Neural cell (in vitro differentiated cells): Measurements from ENCODE around the gene COLQ. TPM values are rescaled to one million over a fixed set of nuclear protein-coding genes. Genes with fewer than 3 reads are reported as not detected.

Source experiments
- H2AFZ ChIP-seq: fragments of 200-600, 300-800 bp; sonication (generic), shearing (Covaris generic); 2 replicates; pipeline ENCODE4 v1.6.0; 2014; ENCODE audit warnings: low read depth, mild to moderate bottlenecking, antibody characterized with exemption, low read length, moderate library complexity
- H3F3A ChIP-seq: fragments of 200-600 bp; shearing (Covaris generic); 2 replicates; pipeline ENCODE4 v1.6.1; 2016; ENCODE audit warnings: mild to moderate bottlenecking, moderate library complexity, mixed read lengths, antibody characterized with exemption, low read length; ENCODE audit not compliant: insufficient read depth, poor library complexity, severe bottlenecking
- H3K27ac ChIP-seq: fragments of 200-600, 300-800 bp; sonication (generic), shearing (Covaris generic); 2 replicates; pipeline ENCODE4 v1.5.1; 2014; ENCODE audit warnings: mild to moderate bottlenecking, low read length, moderate library complexity
- H3K27me3 ChIP-seq: fragments of 300-800, 200-600 bp; sonication (generic), shearing (Covaris generic); 2 replicates; pipeline ENCODE4 v1.6.0; 2014; ENCODE audit warnings: mild to moderate bottlenecking, low read depth, low read length, moderate library complexity; ENCODE audit not compliant: insufficient read depth
- H3K36me3 ChIP-seq: fragments of 300-800, 200-600 bp; sonication (generic), shearing (Covaris generic); 2 replicates; pipeline ENCODE4 v1.5.1; 2014; ENCODE audit warnings: mild to moderate bottlenecking, antibody characterized with exemption, low read length, moderate library complexity; ENCODE audit not compliant: insufficient read depth
- H3K4me2 ChIP-seq: fragments of 300-800, 200-600 bp; sonication (generic), shearing (Covaris generic); 2 replicates; pipeline ENCODE4 v1.6.0; 2014; ENCODE audit warnings: mild to moderate bottlenecking, low read length
- H3K4me3 ChIP-seq: fragments of 300-800, 200-600 bp; sonication (generic), shearing (Covaris generic); 2 replicates; pipeline ENCODE4 v1.5.1; 2014; ENCODE audit warnings: mild to moderate bottlenecking, low read length, moderate library complexity
- H3K79me2 ChIP-seq: fragments of 200-600 bp; shearing (Covaris generic); replicated peaks from 2 replicates; pipeline ENCODE4 v1.6.0; 2014; ENCODE audit warnings: mild to moderate bottlenecking, low read length, moderate library complexity; ENCODE audit not compliant: insufficient read depth
- H3K9ac ChIP-seq: fragments of 300-800, 200-600 bp; sonication (generic), shearing (Covaris generic); 2 replicates; pipeline ENCODE4 v1.6.1; 2016; ENCODE audit warnings: mild to moderate bottlenecking, low read length, mixed read lengths
- H3K9me2 ChIP-seq: fragments of 200-600 bp; shearing (Covaris generic); 2 replicates; pipeline ENCODE4 v1.6.1; 2016; ENCODE audit warnings: mild to moderate bottlenecking, low read length, mixed read lengths; ENCODE audit not compliant: insufficient read depth
- H3K9me3 ChIP-seq: fragments of 200-600, 300-800 bp; sonication (generic), shearing (Covaris generic); 2 replicates; pipeline ENCODE4 v1.6.1; 2016; ENCODE audit warnings: mild to moderate bottlenecking, mixed run types, low read length, moderate library complexity, mixed read lengths
- H4K20me1 ChIP-seq: fragments of 200-600 bp; shearing (Covaris generic); 2 replicates; pipeline ENCODE4 v1.6.1; 2016; ENCODE audit warnings: mild to moderate bottlenecking, mixed run types; ENCODE audit not compliant: insufficient read depth
- EP300 ChIP-seq: fragments of 450-650 bp; conservative IDR thresholded peaks from 2 replicates; pipeline ENCODE4 v1.6.1; 2014; ENCODE audit warnings: antibody characterized with exemption, mild to moderate bottlenecking, moderate library complexity; ENCODE audit not compliant: poor library complexity, severe bottlenecking
- EZH2 ChIP-seq: fragments of 200-600, 300-800 bp; shearing (Covaris generic), sonication (generic); IDR thresholded peaks from 2 replicates; pipeline ENCODE4 v1.6.1; 2014; ENCODE audit warnings: antibody characterized with exemption, low read length, borderline replicate concordance, mild to moderate bottlenecking; ENCODE audit not compliant: insufficient read depth, poor library complexity, severe bottlenecking
- MXI1 ChIP-seq: fragments of 450-650 bp; conservative IDR thresholded peaks from 2 replicates; pipeline ENCODE4 v1.6.1; 2014; ENCODE audit warnings: antibody characterized with exemption, mild to moderate bottlenecking; ENCODE audit not compliant: poor library complexity, severe bottlenecking
- POLR2AphosphoS5 ChIP-seq: IDR thresholded peaks from 2 replicates; pipeline ENCODE4 v1.6.1; 2012
- RAD21 ChIP-seq: fragments of 450-650 bp; conservative IDR thresholded peaks from 2 replicates; pipeline ENCODE4 v1.6.1; 2014; ENCODE audit warnings: antibody characterized with exemption, mild to moderate bottlenecking, moderate library complexity
- SMC3 ChIP-seq: fragments of 450-650 bp; conservative IDR thresholded peaks from 2 replicates; pipeline ENCODE4 v1.6.1; 2014; ENCODE audit warnings: antibody characterized with exemption, mild to moderate bottlenecking, moderate library complexity; ENCODE audit not compliant: poor library complexity
- TAF1 ChIP-seq: IDR thresholded peaks from 2 replicates; pipeline ENCODE4 v1.6.1; 2012; ENCODE audit warnings: low read depth
- polyA plus RNA-seq: library from polyadenylated mRNA; depleted of rRNA; stranded (reverse); fragments of >200 nt; gene quantifications from 2 replicates; pipeline ENCODE4 v1.2.3, GENCODE V29; 2014
- TF ChIP-seq, protein P1 (sequence below): fragments of 450-650 bp; IDR thresholded peaks from 2 replicates; pipeline ENCODE4 v1.5.1; 2014; ENCODE audit warnings: antibody characterized with exemption, mild to moderate bottlenecking, moderate library complexity; ENCODE audit not compliant: poor library complexity, severe bottlenecking
- TF ChIP-seq, protein P2 (sequence below): IDR thresholded peaks from 2 replicates; pipeline ENCODE4 v1.6.1; 2012; ENCODE audit warnings: borderline replicate concordance

COLQ gene
- polyA plus RNA-seq, 1 donor from 2014 or later: 9.5 TPM

DNA sequence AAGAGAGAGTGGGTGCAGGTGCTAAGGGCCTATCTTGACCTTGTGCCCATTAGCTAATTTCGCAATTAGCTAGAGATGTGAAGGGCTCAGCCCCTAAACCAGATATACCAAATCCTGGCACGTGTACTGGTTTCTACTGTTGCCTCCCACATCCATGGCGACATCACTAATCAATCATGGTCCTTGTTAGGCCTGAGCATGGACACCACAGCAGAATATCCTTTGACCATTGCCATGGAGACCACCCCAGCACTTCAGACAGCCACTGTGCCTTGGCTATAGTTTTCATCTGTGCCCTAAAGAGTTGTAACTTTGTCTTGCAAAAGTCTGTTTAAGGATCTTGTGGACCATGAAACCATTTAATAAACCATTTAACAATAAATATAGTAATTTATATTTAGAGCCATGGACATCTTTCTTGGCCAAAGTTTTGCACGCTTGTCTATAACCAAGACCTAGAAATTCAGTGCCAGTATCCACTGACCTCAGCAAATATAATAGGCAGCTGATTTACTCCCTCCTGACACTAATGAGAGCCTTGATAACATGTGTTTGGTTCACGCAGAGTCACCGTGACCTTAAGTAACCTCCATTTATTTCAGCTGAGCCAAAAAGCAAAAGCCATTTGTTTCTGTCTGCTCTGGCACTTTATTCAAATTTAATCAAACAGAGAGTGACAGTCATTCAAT, 43.4 kb downstream of the COLQ start:
- TF ChIP-seq, protein P1, sequence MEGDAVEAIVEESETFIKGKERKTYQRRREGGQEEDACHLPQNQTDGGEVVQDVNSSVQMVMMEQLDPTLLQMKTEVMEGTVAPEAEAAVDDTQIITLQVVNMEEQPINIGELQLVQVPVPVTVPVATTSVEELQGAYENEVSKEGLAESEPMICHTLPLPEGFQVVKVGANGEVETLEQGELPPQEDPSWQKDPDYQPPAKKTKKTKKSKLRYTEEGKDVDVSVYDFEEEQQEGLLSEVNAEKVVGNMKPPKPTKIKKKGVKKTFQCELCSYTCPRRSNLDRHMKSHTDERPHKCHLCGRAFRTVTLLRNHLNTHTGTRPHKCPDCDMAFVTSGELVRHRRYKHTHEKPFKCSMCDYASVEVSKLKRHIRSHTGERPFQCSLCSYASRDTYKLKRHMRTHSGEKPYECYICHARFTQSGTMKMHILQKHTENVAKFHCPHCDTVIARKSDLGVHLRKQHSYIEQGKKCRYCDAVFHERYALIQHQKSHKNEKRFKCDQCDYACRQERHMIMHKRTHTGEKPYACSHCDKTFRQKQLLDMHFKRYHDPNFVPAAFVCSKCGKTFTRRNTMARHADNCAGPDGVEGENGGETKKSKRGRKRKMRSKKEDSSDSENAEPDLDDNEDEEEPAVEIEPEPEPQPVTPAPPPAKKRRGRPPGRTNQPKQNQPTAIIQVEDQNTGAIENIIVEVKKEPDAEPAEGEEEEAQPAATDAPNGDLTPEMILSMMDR: no peak
- TF ChIP-seq RAD21: no peak

DNA sequence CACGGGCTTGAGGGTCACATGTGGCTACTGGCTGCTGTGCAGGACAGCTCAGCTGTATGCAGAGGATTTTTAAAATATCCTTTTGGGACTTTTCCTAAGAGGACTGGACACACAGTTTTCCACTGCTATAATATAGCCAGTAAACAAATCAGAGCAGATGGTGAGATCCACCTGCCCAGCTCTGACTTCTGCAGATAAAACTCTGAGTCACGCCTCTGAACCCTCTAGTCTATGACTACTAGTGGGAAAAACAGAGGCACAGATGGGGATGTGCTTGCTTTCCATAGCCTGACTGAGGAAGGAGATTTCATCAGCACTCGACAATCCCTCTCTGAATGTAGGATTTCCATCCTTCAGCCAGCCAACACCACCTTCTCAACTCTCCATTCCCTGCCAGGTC, 45.1 kb downstream of the COLQ start:
- Histone ChIP-seq H3K9ac (no peak overlapping the region), H3K9me3 (no peaks in the 10 kb centered on the region), H3K9me2 (no peaks in the 10 kb centered on the region), H3K36me3 (no peaks in the 10 kb centered on the region), H3K4me2 (no peak overlapping the region), H3K27me3 (no peaks in the 10 kb centered on the region), H2AFZ (no peak overlapping the region), H3K79me2 (no peaks in the 10 kb centered on the region), H3K27ac (no peak overlapping the region), H3K4me3 (no peak overlapping the region), H4K20me1 (no peaks in the 10 kb centered on the region), H3F3A (no peaks in the 10 kb centered on the region)
- TF ChIP-seq SMC3 (no peak), POLR2AphosphoS5 (no peak), EZH2 (no peak), EP300 (no peak), RAD21 (no peak), MXI1 (no peak), TAF1 (no peak)
- TF ChIP-seq, protein P2, sequence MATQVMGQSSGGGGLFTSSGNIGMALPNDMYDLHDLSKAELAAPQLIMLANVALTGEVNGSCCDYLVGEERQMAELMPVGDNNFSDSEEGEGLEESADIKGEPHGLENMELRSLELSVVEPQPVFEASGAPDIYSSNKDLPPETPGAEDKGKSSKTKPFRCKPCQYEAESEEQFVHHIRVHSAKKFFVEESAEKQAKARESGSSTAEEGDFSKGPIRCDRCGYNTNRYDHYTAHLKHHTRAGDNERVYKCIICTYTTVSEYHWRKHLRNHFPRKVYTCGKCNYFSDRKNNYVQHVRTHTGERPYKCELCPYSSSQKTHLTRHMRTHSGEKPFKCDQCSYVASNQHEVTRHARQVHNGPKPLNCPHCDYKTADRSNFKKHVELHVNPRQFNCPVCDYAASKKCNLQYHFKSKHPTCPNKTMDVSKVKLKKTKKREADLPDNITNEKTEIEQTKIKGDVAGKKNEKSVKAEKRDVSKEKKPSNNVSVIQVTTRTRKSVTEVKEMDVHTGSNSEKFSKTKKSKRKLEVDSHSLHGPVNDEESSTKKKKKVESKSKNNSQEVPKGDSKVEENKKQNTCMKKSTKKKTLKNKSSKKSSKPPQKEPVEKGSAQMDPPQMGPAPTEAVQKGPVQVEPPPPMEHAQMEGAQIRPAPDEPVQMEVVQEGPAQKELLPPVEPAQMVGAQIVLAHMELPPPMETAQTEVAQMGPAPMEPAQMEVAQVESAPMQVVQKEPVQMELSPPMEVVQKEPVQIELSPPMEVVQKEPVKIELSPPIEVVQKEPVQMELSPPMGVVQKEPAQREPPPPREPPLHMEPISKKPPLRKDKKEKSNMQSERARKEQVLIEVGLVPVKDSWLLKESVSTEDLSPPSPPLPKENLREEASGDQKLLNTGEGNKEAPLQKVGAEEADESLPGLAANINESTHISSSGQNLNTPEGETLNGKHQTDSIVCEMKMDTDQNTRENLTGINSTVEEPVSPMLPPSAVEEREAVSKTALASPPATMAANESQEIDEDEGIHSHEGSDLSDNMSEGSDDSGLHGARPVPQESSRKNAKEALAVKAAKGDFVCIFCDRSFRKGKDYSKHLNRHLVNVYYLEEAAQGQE: no peak
- TF ChIP-seq, protein P1: no peak

More for the DNA sequence above, 43.4 kb downstream of the COLQ start:
- Histone ChIP-seq H3K9ac (no peak overlapping the region), H3K9me3 (no peaks in the 10 kb centered on the region), H3F3A (no peaks in the 10 kb centered on the region), H3K4me3 (no peak overlapping the region), H3K36me3 (no peaks in the 10 kb centered on the region), H3K27me3 (no peaks in the 10 kb centered on the region), H4K20me1 (no peaks in the 10 kb centered on the region), H2AFZ (no peak overlapping the region), H3K9me2 (no peaks in the 10 kb centered on the region), H3K27ac (no peak overlapping the region), H3K4me2 (no peak overlapping the region), H3K79me2 (no peaks in the 10 kb centered on the region)
